ENCODE data around the gene BBS9. TPM values are rescaled to one million over a fixed set of nuclear protein-coding genes. Genes with fewer than 3 reads are reported as not detected.
A peak's percentile ranks its signal among the peaks of the same experiment; 100 is the strongest.

Gene BBS9
- total RNA-seq, 4 donors from 2014 or later: 11.2 to 34.5 (median 20.4) TPM

DNA sequence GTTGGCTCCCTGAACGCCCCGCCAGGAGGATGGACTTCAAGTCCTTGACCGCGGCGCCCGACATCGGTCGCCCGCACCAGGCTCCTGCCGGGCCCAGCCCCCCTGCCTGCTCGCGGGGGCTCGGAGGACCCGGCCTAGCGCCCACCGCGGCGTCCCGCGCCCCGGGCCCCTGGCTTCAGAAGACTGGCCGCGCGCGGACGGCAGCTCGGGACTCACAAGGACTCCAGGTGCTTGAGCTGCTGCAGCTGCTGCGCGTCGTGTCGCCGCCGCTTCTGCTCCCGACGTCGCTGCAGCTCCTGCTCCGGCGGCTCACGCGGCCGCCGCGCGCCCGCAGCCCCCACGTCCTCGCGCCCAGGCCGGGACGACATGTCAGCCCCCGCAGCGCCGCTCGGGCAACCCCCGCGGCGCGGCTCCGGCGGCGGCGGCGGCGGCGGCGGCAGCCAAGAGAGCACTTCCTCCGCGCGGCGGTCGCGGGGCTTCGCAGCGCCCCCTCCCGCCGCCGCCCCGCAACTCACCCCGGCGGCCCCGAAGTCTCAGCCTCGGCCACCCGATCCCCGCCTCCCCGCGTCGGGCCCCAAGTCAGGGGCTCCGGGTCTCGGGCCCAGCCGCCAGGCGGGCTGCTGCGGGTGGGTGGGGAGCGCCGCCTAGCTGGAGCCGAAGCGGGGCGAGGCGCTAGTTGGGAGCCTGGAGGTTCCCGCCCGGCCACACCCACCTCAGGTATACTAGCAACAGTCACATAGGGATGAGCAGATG lies 20.2 kb upstream of the BBS9 start, which contains the start of gene RP9:
Gene RP9 (minus strand): TSS at position 400 of the 753 bp plus-strand sequence. CDS start 32 bp downstream, at position 368.
- peak within 1 kb of the TSS; percentile 62 to 87 (median 82) for H3K27ac ChIP-seq
- no CpG with 5 or more reads among the region's 100 CpGs for WGBS, 2 donors (ENCODE audit: low coverage in 1 of 2)

DNA sequence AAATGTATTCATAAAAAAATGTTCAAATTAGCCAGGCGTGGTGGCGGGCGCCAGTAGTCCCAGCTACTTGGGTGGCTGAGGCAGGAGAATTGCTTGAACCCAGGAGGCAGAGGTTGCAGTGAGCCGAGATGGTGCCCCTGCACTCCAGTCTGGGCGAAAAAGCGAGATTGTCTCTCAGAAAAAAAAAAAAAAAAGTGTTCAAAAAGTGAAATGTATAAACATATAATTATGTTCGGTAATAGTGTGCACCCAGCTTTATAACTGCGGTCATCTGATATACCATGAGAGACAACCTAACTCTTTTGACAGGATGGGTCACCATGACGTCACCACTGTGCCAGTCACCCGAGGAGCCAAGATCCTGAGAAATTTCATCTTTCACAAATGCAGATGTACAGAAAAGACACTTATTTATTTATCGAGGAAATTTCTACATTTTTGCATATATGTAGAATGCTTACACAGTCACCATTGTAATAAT lies 19.6 kb upstream of the BBS9 start:
- WGBS, 2 donors (ENCODE audit: low coverage in 1 of 2): 15 to 19% methylated on average over 11 of the region's 11 CpGs
- TF ChIP-seq EP300 (IDR thresholded peaks at IDR 0.05): no peak
- no peak for TF ChIP-seq POLR2AphosphoS5 (IDR thresholded peaks at IDR 0.05)
- TF ChIP-seq, protein P1, sequence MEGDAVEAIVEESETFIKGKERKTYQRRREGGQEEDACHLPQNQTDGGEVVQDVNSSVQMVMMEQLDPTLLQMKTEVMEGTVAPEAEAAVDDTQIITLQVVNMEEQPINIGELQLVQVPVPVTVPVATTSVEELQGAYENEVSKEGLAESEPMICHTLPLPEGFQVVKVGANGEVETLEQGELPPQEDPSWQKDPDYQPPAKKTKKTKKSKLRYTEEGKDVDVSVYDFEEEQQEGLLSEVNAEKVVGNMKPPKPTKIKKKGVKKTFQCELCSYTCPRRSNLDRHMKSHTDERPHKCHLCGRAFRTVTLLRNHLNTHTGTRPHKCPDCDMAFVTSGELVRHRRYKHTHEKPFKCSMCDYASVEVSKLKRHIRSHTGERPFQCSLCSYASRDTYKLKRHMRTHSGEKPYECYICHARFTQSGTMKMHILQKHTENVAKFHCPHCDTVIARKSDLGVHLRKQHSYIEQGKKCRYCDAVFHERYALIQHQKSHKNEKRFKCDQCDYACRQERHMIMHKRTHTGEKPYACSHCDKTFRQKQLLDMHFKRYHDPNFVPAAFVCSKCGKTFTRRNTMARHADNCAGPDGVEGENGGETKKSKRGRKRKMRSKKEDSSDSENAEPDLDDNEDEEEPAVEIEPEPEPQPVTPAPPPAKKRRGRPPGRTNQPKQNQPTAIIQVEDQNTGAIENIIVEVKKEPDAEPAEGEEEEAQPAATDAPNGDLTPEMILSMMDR (IDR thresholded peaks at IDR 0.05): no peak
- no peak for TF ChIP-seq POLR2A (IDR thresholded peaks at IDR 0.05)

More for the DNA sequence above, 20.2 kb upstream of the BBS9 start, which contains the start of gene RP9:
- H3K4me3 ChIP-seq: peak within 1 kb of the TSS; percentile 85 to 100
- H3K36me3 ChIP-seq: no peaks in the 10 kb centered on the region
- H3K4me1 ChIP-seq: peaks cover 6 to 47% (median 16%) of the 10 kb centered on the region in 3 donors
- H3K27me3 ChIP-seq: no peaks in the 10 kb centered on the region
- H3K9me3 ChIP-seq: no peaks in the 10 kb centered on the region
- peak; percentile 25 to 62 for TF ChIP-seq POLR2A (IDR thresholded peaks at IDR 0.05)
- no peak for TF ChIP-seq EP300 (IDR thresholded peaks at IDR 0.05)
- TF ChIP-seq, protein P1 (IDR thresholded peaks at IDR 0.05): peak; percentile 42 to 72 (median 66)
- TF ChIP-seq POLR2AphosphoS5 (IDR thresholded peaks at IDR 0.05): no peak
- peak; percentile 90 for ATAC-seq

DNA sequence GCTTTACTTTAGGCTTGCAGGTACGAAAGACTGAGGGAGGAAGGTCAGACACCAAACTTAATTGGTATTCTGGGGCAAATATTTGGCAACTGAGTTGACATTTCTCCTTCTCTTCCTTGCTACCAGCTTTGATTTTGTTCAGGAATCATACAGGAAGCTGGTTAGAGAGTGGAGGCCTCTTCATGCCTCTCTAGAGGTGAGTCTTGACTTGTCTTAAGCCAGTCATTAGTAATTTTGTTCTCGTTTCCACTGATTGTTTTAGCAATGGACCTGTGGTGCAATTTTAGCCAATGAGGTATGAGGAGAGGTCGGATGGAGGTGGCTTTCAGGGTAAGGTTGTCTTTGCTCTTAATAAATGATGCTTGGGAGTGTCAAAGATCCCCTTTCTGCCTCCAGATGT lies 17.8 kb upstream of the BBS9 start:
- WGBS, 2 donors (ENCODE audit: low coverage in 1 of 2): 46 to 75% methylated on average over 2 to 3 of the region's 3 CpGs
- no peak overlapping the region for H3K4me3 ChIP-seq

More for the DNA sequence above, 19.6 kb upstream of the BBS9 start:
- Histone ChIP-seq H3K4me3 (peak overlapping the region; percentile 85 to 100), H3K27ac (peak overlapping the region in 2 of 4 donors; percentile 87), H3K27me3 (no peaks in the 10 kb centered on the region), H3K36me3 (no peaks in the 10 kb centered on the region), H3K9me3 (no peaks in the 10 kb centered on the region), H3K4me1 (peaks cover 6 to 46% (median 16%) of the 10 kb centered on the region in 3 donors)
- no peak for ATAC-seq

DNA sequence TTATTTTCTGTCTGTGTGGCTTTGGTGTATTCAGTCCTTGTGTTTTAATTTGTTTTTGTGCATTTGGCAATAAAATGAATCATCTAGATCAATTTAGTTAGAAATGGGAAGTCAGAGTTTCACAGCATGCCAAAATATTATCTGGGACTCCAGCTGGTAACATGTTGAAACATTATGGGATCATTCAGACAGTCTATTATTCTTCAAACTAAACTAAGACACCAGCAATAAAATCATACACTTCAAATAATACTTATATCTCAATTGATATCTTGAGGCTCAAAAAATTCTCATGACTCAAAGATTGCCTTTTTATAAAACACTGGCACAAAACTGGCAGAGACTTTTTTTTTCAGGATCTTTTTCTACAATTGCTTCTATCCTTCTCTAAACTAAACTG lies 14.4 kb upstream of the BBS9 start:
- peaks cover 0 to under 1% (median 0%) of the 10 kb centered on the region in 3 donors for H3K4me1 ChIP-seq
- H3K27ac ChIP-seq: no peak overlapping the region
- H3K27me3 ChIP-seq: no peaks in the 10 kb centered on the region
- H3K36me3 ChIP-seq: no peaks in the 10 kb centered on the region
- H3K9me3 ChIP-seq: peaks cover 0 to 18% (median 0%) of the 10 kb centered on the region in 3 donors
- ATAC-seq: no peak
- no peak overlapping the region for H3K4me3 ChIP-seq
- TF ChIP-seq POLR2A (IDR thresholded peaks at IDR 0.05) (no peak), EP300 (IDR thresholded peaks at IDR 0.05) (no peak), POLR2AphosphoS5 (IDR thresholded peaks at IDR 0.05) (no peak)

More for the DNA sequence above, 17.8 kb upstream of the BBS9 start:
- no peak overlapping the region for H3K27ac ChIP-seq
- peaks cover 6 to 28% (median 16%) of the 10 kb centered on the region in 3 donors for H3K4me1 ChIP-seq
- H3K27me3 ChIP-seq: no peaks in the 10 kb centered on the region
- no peaks in the 10 kb centered on the region for H3K9me3 ChIP-seq
- H3K36me3 ChIP-seq: no peaks in the 10 kb centered on the region
- TF ChIP-seq, protein P1 (IDR thresholded peaks at IDR 0.05): no peak
- TF ChIP-seq POLR2AphosphoS5 (IDR thresholded peaks at IDR 0.05) (no peak), EP300 (IDR thresholded peaks at IDR 0.05) (no peak), POLR2A (IDR thresholded peaks at IDR 0.05) (no peak)
- ATAC-seq: no peak

DNA sequence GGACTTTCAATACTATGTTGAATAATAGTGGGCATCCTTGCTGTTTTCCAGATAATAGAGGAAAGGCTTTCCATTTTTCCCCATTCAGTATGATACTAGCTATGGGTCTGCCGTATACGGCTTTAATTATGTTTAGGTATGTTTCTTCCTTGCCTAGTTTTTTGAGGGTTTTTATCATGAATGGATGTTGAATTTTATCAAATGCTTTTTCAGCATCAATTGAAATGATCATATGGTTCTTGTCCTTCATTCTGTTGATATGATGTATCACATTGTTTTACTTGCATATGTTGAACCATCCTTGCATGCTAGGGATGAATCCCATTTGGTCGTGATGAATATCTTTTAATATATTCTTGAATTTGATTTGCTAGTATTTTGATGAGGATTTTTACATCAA lies 11.0 kb upstream of the BBS9 start:
- Histone ChIP-seq H3K4me1 (no peaks in the 10 kb centered on the region), H3K9me3 (peaks cover 0 to 18% (median 0%) of the 10 kb centered on the region in 3 donors), H3K36me3 (no peaks in the 10 kb centered on the region), H3K27me3 (no peaks in the 10 kb centered on the region), H3K27ac (no peak overlapping the region), H3K4me3 (no peak overlapping the region)
- WGBS, 2 donors (ENCODE audit: low coverage in 1 of 2): 97 to 98% methylated on average over 3 of the region's 3 CpGs
- ATAC-seq: no peak
- TF ChIP-seq EP300 (IDR thresholded peaks at IDR 0.05): no peak
- TF ChIP-seq POLR2AphosphoS5 (IDR thresholded peaks at IDR 0.05): no peak
- TF ChIP-seq, protein P1 (IDR thresholded peaks at IDR 0.05): no peak
- TF ChIP-seq POLR2A (IDR thresholded peaks at IDR 0.05): no peak

All from gastroesophageal sphincter (tissue), 4 donors.